ENCODE data around the gene EFCAB9.

The EFCAB9 gene

GRCh38 chr5:172235827-172236736 lies 42.1 kb downstream of the EFCAB9 start:
- POLR2A ChIA-PET: no interaction called here
- no peak for TF ChIP-seq ELF4 (IDR thresholded peaks at IDR 0.05)
- no peak for TF ChIP-seq ZNF384 (IDR thresholded peaks at IDR 0.05)
- no peak for TF ChIP-seq FOXM1 (IDR thresholded peaks at IDR 0.05; ENCODE audit: borderline replicate concordance)
- TF ChIP-seq NFRKB (IDR thresholded peaks at IDR 0.05): no peak
- TF ChIP-seq L3MBTL2 (conservative IDR thresholded peaks at IDR 0.05): no peak
- TF ChIP-seq CTBP1 (IDR thresholded peaks at IDR 0.05; ENCODE audit: borderline replicate concordance): no peak
- no peak for TF ChIP-seq BHLHE40 (IDR thresholded peaks at IDR 0.05; ENCODE audit: borderline replicate concordance)
- TF ChIP-seq HDGF (IDR thresholded peaks at IDR 0.05; ENCODE audit: borderline replicate concordance): no peak
- no peak for TF ChIP-seq LEF1 (IDR thresholded peaks at IDR 0.05; ENCODE audit: borderline replicate concordance)
- no peak for TF ChIP-seq ARNT (IDR thresholded peaks at IDR 0.05)
- TF ChIP-seq PKNOX1 (IDR thresholded peaks at IDR 0.05): no peak
- no peak for DNase-seq (ENCODE audit: extremely low spot score)

GRCh38 chr5:172238334-172238733 lies 44.4 kb downstream of the EFCAB9 start:
- POLR2A ChIA-PET: no interaction called here

More at GRCh38 chr5:172235827-172236736, 42.1 kb downstream of the EFCAB9 start:
- CTCF ChIA-PET: interaction anchor here (0.6 kb wide), 1 partner anchor 1345 kb away, joined by 3 read pairs; no protein-coding TSS in a partner anchor

GRCh38 chr5:172243302-172243701 lies 49.3 kb downstream of the EFCAB9 start:
- POLR2A ChIA-PET: no interaction called here
- DNase-seq (ENCODE audit: extremely low spot score): no peak
- TF ChIP-seq SP1 (IDR thresholded peaks at IDR 0.05) (no peak), CTBP1 (IDR thresholded peaks at IDR 0.05; ENCODE audit: borderline replicate concordance) (no peak), SUZ12 (IDR thresholded peaks at IDR 0.05) (no peak), ZNF384 (IDR thresholded peaks at IDR 0.05) (no peak), NFRKB (IDR thresholded peaks at IDR 0.05) (no peak)
- CTCF ChIA-PET: interaction anchor here (0.7 kb wide), 1 partner anchor 11 kb away, joined by 4 read pairs; no protein-coding TSS in a partner anchor

More at GRCh38 chr5:172238334-172238733, 44.4 kb downstream of the EFCAB9 start:
- CTCF ChIA-PET: no interaction called here
- no peak for DNase-seq (ENCODE audit: extremely low spot score)
- no peak for TF ChIP-seq L3MBTL2 (conservative IDR thresholded peaks at IDR 0.05)
- no peak for TF ChIP-seq LEF1 (IDR thresholded peaks at IDR 0.05; ENCODE audit: borderline replicate concordance)
- no peak for TF ChIP-seq FOXK2 (IDR thresholded peaks at IDR 0.05)
- TF ChIP-seq ELF4 (IDR thresholded peaks at IDR 0.05): no peak
- TF ChIP-seq FOXA1 (IDR thresholded peaks at IDR 0.05): no peak
- no peak for TF ChIP-seq ZNF384 (IDR thresholded peaks at IDR 0.05)
- TF ChIP-seq PKNOX1 (IDR thresholded peaks at IDR 0.05): no peak
- TF ChIP-seq TARDBP (IDR thresholded peaks at IDR 0.05): no peak
- TF ChIP-seq NFRKB (IDR thresholded peaks at IDR 0.05): no peak
- no peak for TF ChIP-seq ARNT (IDR thresholded peaks at IDR 0.05)
- no peak for TF ChIP-seq HDGF (IDR thresholded peaks at IDR 0.05; ENCODE audit: borderline replicate concordance)

GRCh38 chr5:172245046-172245445 lies 51.1 kb downstream of the EFCAB9 start:
- no peak for DNase-seq (ENCODE audit: extremely low spot score)
- POLR2A ChIA-PET: no interaction called here
- TF ChIP-seq FOXK2 (IDR thresholded peaks at IDR 0.05): no peak
- no peak for TF ChIP-seq ARNT (IDR thresholded peaks at IDR 0.05)
- TF ChIP-seq FOXM1 (IDR thresholded peaks at IDR 0.05; ENCODE audit: borderline replicate concordance): no peak
- TF ChIP-seq LEF1 (IDR thresholded peaks at IDR 0.05; ENCODE audit: borderline replicate concordance): no peak
- TF ChIP-seq TARDBP (IDR thresholded peaks at IDR 0.05): no peak
- TF ChIP-seq ZNF384 (IDR thresholded peaks at IDR 0.05): no peak
- TF ChIP-seq NFRKB (IDR thresholded peaks at IDR 0.05): no peak
- no peak for TF ChIP-seq ELF4 (IDR thresholded peaks at IDR 0.05)
- no peak for TF ChIP-seq SP1 (IDR thresholded peaks at IDR 0.05)
- no peak for TF ChIP-seq HDGF (IDR thresholded peaks at IDR 0.05; ENCODE audit: borderline replicate concordance)
- TF ChIP-seq SUZ12 (IDR thresholded peaks at IDR 0.05): no peak
- TF ChIP-seq L3MBTL2 (conservative IDR thresholded peaks at IDR 0.05): no peak
- no peak for TF ChIP-seq PKNOX1 (IDR thresholded peaks at IDR 0.05)
- no peak for TF ChIP-seq FOXA1 (IDR thresholded peaks at IDR 0.05)
- TF ChIP-seq BHLHE40 (IDR thresholded peaks at IDR 0.05; ENCODE audit: borderline replicate concordance): no peak
- TF ChIP-seq CTBP1 (IDR thresholded peaks at IDR 0.05; ENCODE audit: borderline replicate concordance): no peak
- CTCF ChIA-PET: no interaction called here

DNA sequence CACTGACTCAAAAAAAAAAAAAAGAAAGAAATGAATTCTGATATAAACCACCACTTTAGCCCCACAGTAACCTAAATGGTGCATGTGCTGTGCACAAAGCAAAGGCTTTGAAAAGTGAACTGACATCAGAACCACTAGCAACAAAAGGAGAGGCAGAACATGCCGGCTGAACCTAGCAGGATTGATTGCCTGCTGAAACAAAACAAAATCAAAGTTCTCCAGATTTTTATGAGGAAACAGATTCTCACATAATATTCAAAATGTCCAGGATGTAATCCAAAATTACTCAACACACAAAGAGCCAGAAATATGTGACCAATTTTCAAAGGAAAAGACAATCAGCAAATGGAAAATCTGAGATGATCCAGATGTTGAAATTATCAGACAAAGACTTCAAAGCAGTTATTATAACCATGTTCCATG lies 51.7 kb downstream of the EFCAB9 start:
- CTCF ChIA-PET: no interaction called here
- POLR2A ChIA-PET: no interaction called here
- DNase-seq (ENCODE audit: extremely low spot score): no peak
- TF ChIP-seq FOXM1 (IDR thresholded peaks at IDR 0.05; ENCODE audit: borderline replicate concordance) (no peak), CTBP1 (IDR thresholded peaks at IDR 0.05; ENCODE audit: borderline replicate concordance) (no peak), SP1 (IDR thresholded peaks at IDR 0.05) (no peak), FOXA1 (IDR thresholded peaks at IDR 0.05) (no peak), ARNT (IDR thresholded peaks at IDR 0.05) (no peak), LEF1 (IDR thresholded peaks at IDR 0.05; ENCODE audit: borderline replicate concordance) (no peak), SUZ12 (IDR thresholded peaks at IDR 0.05) (no peak), L3MBTL2 (conservative IDR thresholded peaks at IDR 0.05) (no peak), ZNF384 (IDR thresholded peaks at IDR 0.05) (no peak), ELF4 (IDR thresholded peaks at IDR 0.05) (no peak), FOXK2 (IDR thresholded peaks at IDR 0.05) (no peak), TARDBP (IDR thresholded peaks at IDR 0.05) (no peak), BHLHE40 (IDR thresholded peaks at IDR 0.05; ENCODE audit: borderline replicate concordance) (no peak), PKNOX1 (IDR thresholded peaks at IDR 0.05) (no peak), NFRKB (IDR thresholded peaks at IDR 0.05) (no peak)
